H1 (cell line): ENCODE data around the gene NAA38. TPM values are rescaled to one million over a fixed set of nuclear protein-coding genes. Genes with fewer than 3 reads are reported as not detected.
A peak's percentile ranks its signal among the peaks of the same experiment; 100 is the strongest.

Experiments used
- ASH2L ChIP-seq: fragments of 200-600, 300-600 bp; sonication (generic); IDR thresholded peaks from one replicate; pipeline ENCODE4 v1.7.1; 2017; ENCODE audit warnings: low read length
- BACH1 ChIP-seq: IDR thresholded peaks from 2 replicates; pipeline ENCODE4 v1.6.1; 2012; ENCODE audit warnings: low read length, improper control_type of control experiment
- BRCA1 ChIP-seq: IDR thresholded peaks from 2 replicates; pipeline ENCODE4 v1.6.1; 2012; ENCODE audit warnings: low read depth, low read length, improper control_type of control experiment
- CHD1 ChIP-seq: IDR thresholded peaks from 2 replicates; pipeline ENCODE4 v1.6.1; 2012; ENCODE audit warnings: low read depth, low read length, improper control_type of control experiment
- CREB1 ChIP-seq: IDR thresholded peaks from 2 replicates; pipeline ENCODE4 v1.6.1; 2012; ENCODE audit warnings: inconsistent platforms
- FOSL1 ChIP-seq: IDR thresholded peaks from 2 replicates; pipeline ENCODE4 v1.6.1; 2011; ENCODE audit warnings: mild to moderate bottlenecking, low read depth, low read length, moderate library complexity; ENCODE audit not compliant: insufficient read depth
- GABPA ChIP-seq: IDR thresholded peaks from 2 replicates; pipeline ENCODE4 v1.6.1; 2011; ENCODE audit warnings: mild to moderate bottlenecking, low read length, moderate library complexity, borderline replicate concordance; ENCODE audit not compliant: insufficient read depth
- HDAC6 ChIP-seq: IDR thresholded peaks from one replicate; pipeline ENCODE4 v1.7.1; 2012; ENCODE audit warnings: low read depth, mild to moderate bottlenecking, inconsistent platforms, low read length, moderate library complexity
- JUN ChIP-seq: IDR thresholded peaks from 2 replicates; pipeline ENCODE4 v1.6.1; 2011; ENCODE audit warnings: low read depth, mild to moderate bottlenecking, improper control_type of control experiment, low read length
- KDM1A ChIP-seq: fragments of 200-600, 300-600 bp; sonication (generic); IDR thresholded peaks from 2 replicates; pipeline ENCODE4 v1.7.1; 2016; ENCODE audit warnings: mild to moderate bottlenecking, low read length, borderline replicate concordance
- NANOG ChIP-seq: IDR thresholded peaks from 2 replicates; pipeline ENCODE4 v1.6.1; 2011; ENCODE audit warnings: low read length, low read depth, mild to moderate bottlenecking, inconsistent platforms; ENCODE audit not compliant: insufficient read depth, poor library complexity, severe bottlenecking
- PHF8 ChIP-seq: fragments of 200-600 bp; sonication (generic); conservative IDR thresholded peaks from 2 replicates; pipeline ENCODE4 v1.7.1; 2012; ENCODE audit warnings: low read depth, mild to moderate bottlenecking, inconsistent platforms, low read length, moderate library complexity
- POLR2AphosphoS5 ChIP-seq: IDR thresholded peaks from 2 replicates; pipeline ENCODE4 v1.6.1; 2011; ENCODE audit warnings: low read depth, low read length
- RNF2 ChIP-seq: fragments of 200-900, 300-1000 bp; sonication (generic); IDR thresholded peaks from 2 replicates; pipeline ENCODE4 v1.7.1; 2016; ENCODE audit warnings: borderline replicate concordance, low read depth, mild to moderate bottlenecking, antibody characterized with exemption, low read length; ENCODE audit not compliant: poor library complexity, severe bottlenecking; ENCODE audit errors: missing control alignments
- RXRA ChIP-seq: IDR thresholded peaks from 2 replicates; pipeline ENCODE4 v1.6.1; 2011; ENCODE audit warnings: low read depth, mild to moderate bottlenecking, low read length, moderate library complexity; ENCODE audit not compliant: insufficient read depth
- SAP30 ChIP-seq: fragments of 300-600 bp; sonication (generic); IDR thresholded peaks from 2 replicates; pipeline ENCODE4 v1.7.1; 2012; ENCODE audit warnings: low read length, moderate library complexity, mild to moderate bottlenecking, inconsistent platforms; ENCODE audit not compliant: insufficient read depth, insufficient replicate concordance
- SP4 ChIP-seq: IDR thresholded peaks from 2 replicates; pipeline ENCODE4 v1.6.1; 2012; ENCODE audit warnings: low read length, inconsistent platforms
- polyA plus RNA-seq, 7 experiments: library from polyadenylated mRNA; depleted of rRNA in 3 of 7; stranded (reverse) in 5 of 7; unstranded in 2 of 7; fragments of >200 nt in 5 of 7; fragments of 200-250 nt in 2 of 7; gene quantifications; 1 replicate in 5 of 7; 2 replicates in 1 of 7; 4 replicates in 1 of 7; pipeline versions ENCODE4 v1.2.1 to v1.2.3, GENCODE V29; 2011 to 2013; ENCODE audit warnings: missing spikeins in 2 of 7, mixed read lengths in 2 of 7
- total RNA-seq: library from RNA; stranded (reverse); fragmentation: NEBNext Ultra II Directional; extraction: Animal tissue kit (Norgen Biotek cat#: 25700); gene quantifications from 2 replicates; pipeline ENCODE4 v1.2.1, GENCODE V29; 2021
- TF ChIP-seq, protein P1 (sequence below): IDR thresholded peaks from 2 replicates; pipeline ENCODE4 v1.6.1; 2012; ENCODE audit warnings: inconsistent platforms
- TF ChIP-seq, protein P2 (sequence below), 3 experiments: IDR thresholded peaks; 1 replicate in 2 of 3; 2 replicates in 1 of 3; pipeline versions ENCODE4 v1.5.1 to v1.6.1; 2011; ENCODE audit warnings: low read length in 3 of 3, mild to moderate bottlenecking in 3 of 3, inconsistent platforms in 2 of 3, low read depth in 1 of 3, moderate library complexity in 1 of 3; ENCODE audit not compliant: insufficient read depth in 1 of 3; ENCODE audit errors: control extremely low read depth in 1 of 3

Gene NAA38
- total and polyA plus RNA-seq, 2 of the 8 experiments (the other 6 are each of a cell fraction or from before 2014, with no cell fraction given), result 30.2 to 109 TPM

DNA sequence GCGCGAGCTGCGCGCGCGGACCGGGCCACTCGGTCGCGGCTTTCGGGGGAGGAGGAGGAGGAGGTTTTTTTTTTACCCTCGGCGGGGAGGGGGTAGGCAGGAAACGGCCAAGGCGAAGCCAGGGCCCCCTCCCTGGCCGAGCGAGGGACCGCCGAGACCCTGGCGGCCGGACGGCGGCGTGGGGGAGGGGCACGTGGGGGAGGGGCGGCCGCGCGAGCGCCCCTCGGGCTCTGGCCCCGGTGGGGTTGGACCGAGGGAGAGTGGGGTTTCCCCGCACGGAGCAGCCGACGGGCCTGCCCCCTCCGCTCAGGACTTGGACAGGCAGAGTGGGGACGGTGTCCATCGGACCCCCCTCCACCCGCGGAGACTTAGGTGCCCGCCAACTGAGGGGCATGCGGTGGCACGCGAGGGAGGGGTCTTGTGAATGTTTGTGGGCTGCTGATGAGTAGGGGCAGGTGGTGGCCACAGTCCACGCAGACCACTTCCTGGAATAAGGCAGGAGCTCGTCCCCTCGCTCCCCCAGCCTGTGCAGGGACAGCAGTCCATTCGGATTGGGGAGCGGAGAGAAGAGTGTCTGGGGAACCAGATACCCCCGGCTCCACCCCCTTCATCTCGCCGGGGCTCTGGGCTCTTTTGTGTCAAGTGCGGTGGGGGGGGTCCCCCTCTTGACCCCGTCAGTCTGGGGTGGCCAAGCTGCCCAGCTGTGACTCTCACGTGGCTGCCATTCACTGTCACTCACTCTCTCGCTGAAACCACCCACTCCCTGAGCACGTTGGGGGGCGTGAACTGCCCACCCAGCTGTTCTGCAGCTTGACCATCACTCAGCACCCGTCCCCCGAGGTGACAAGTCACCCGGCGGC, 28.2 kb upstream of the NAA38 start (continued):
- TF ChIP-seq KDM1A (peak; percentile 47; the same call in 1 of the 2 replicates), RNF2 (no peak), ASH2L (no peak), GABPA (no peak), BACH1 (no peak), RXRA (no peak), POLR2AphosphoS5 (no peak), HDAC6 (no peak), CREB1 (no peak), NANOG (no peak), SP4 (no peak), FOSL1 (no peak), PHF8 (peak; percentile 39; the same call in 1 of the 2 replicates), CHD1 (no peak), SAP30 (no peak), BRCA1 (no peak), JUN (no peak)
- TF ChIP-seq, protein P1, sequence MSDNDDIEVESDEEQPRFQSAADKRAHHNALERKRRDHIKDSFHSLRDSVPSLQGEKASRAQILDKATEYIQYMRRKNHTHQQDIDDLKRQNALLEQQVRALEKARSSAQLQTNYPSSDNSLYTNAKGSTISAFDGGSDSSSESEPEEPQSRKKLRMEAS, result peak; percentile 18; the same call in 1 of the 2 replicates
- TF ChIP-seq, protein P2, sequence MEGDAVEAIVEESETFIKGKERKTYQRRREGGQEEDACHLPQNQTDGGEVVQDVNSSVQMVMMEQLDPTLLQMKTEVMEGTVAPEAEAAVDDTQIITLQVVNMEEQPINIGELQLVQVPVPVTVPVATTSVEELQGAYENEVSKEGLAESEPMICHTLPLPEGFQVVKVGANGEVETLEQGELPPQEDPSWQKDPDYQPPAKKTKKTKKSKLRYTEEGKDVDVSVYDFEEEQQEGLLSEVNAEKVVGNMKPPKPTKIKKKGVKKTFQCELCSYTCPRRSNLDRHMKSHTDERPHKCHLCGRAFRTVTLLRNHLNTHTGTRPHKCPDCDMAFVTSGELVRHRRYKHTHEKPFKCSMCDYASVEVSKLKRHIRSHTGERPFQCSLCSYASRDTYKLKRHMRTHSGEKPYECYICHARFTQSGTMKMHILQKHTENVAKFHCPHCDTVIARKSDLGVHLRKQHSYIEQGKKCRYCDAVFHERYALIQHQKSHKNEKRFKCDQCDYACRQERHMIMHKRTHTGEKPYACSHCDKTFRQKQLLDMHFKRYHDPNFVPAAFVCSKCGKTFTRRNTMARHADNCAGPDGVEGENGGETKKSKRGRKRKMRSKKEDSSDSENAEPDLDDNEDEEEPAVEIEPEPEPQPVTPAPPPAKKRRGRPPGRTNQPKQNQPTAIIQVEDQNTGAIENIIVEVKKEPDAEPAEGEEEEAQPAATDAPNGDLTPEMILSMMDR (IDR thresholded peaks at IDR 0.05; ENCODE audit: control extremely low read depth in 1 of 3, insufficient read depth in 1 of 3, low read depth in 1 of 3, low read length in 3 of 3), result no peak
- TF ChIP-seq, all 59 proteins: peak for 11
